Esophagus muscularis mucosa (tissue), 3 donors: ENCODE measurements around the gene CTNNA3.

ENCODE experiments used
- CTCF ChIP-seq, 3 experiments: fragments of 200-600 bp in 2 of 3; fragments of 450-650 bp in 1 of 3; sonication (generic) in 2 of 3; IDR thresholded peaks; one replicate each; pipeline ENCODE4 v1.5.1; 2017 to 2019; ENCODE audit warnings: antibody characterized with exemption in 3 of 3, mild to moderate bottlenecking in 2 of 3, moderate library complexity in 1 of 3
- EP300 ChIP-seq: sonication (generic); formaldehyde crosslinking; IDR thresholded peaks from one replicate; pipeline ENCODE4 v1.6.1; 2017; ENCODE audit warnings: antibody characterized with exemption

- TF ChIP-seq CTCF (IDR thresholded peaks at IDR 0.05) (no peak), EP300 (no peak)
Measured at GRCh38 chr10:66537186-66537585, 1158.8 kb downstream of the CTNNA3 start.
